Gastroesophageal sphincter (tissue), 4 donors: ENCODE measurements around the gene RASL10B. TPM values are rescaled to one million over a fixed set of nuclear protein-coding genes. Genes with fewer than 3 reads are reported as not detected.

Experiments used
- ATAC-seq: fragments of 150-250 bp; one replicate; pipeline ENCODE4 v1.9.1; 2016; ENCODE audit warnings: mild to moderate bottlenecking, moderate library complexity
- H3K27ac ChIP-seq, 4 donors: fragments of 200-600 bp; sonication (generic) in 3 of 4; 1 replicate in 3 of 4; 2 replicates in 1 of 4; pipeline ENCODE4 v1.5.1; 2016 to 2019
- H3K27me3 ChIP-seq: fragments of 200-600 bp; sonication (generic); one replicate; pipeline ENCODE4 v1.5.1; 2019
- H3K36me3 ChIP-seq, 2 donors: fragments of 200-600 bp; sonication (generic); one replicate each; pipeline ENCODE4 v1.5.1; 2019; ENCODE audit warnings: control low read depth in 1 of 2
- H3K4me1 ChIP-seq, 3 donors: fragments of 200-600 bp; sonication (generic); 1 replicate in 2 of 3; 2 replicates in 1 of 3; pipeline ENCODE4 v1.5.1; 2016 to 2019; ENCODE audit warnings: control low read depth in 2 of 3
- H3K4me3 ChIP-seq, 2 donors: fragments of 200-600 bp; sonication (generic); one replicate each; pipeline ENCODE4 v1.5.1; 2019; ENCODE audit warnings: mild to moderate bottlenecking in 1 of 2, moderate library complexity in 1 of 2
- H3K9me3 ChIP-seq, 3 donors: fragments of 200-600 bp; sonication (generic); one replicate each; pipeline ENCODE4 v1.5.1; 2017 to 2019; ENCODE audit warnings: control low read depth in 2 of 3
- EP300 ChIP-seq: sonication (generic); formaldehyde crosslinking; IDR thresholded peaks from one replicate; pipeline ENCODE4 v1.6.1; 2017; ENCODE audit warnings: antibody characterized with exemption, mild to moderate bottlenecking
- POLR2A ChIP-seq, 2 donors: fragments of 450-650 bp; IDR thresholded peaks; one replicate each; pipeline ENCODE4 v1.6.1; 2017; ENCODE audit warnings: antibody characterized with exemption in 2 of 2, mild to moderate bottlenecking in 2 of 2, moderate library complexity in 1 of 2
- POLR2AphosphoS5 ChIP-seq: sonication (generic); formaldehyde crosslinking; IDR thresholded peaks from one replicate; pipeline ENCODE4 v1.6.1; 2017; ENCODE audit warnings: antibody characterized with exemption
- WGBS, 2 donors: methylation state at CpG; one replicate each; pipeline ENCODE4 v1.1.5; 2018; ENCODE audit warnings: low coverage in 1 of 2; 5-methylcytosine and 5-hydroxymethylcytosine counted together
- total RNA-seq, 4 donors: library from RNA; depleted of rRNA; stranded (reverse); fragments of >200 nt; gene quantifications; one replicate each; pipeline ENCODE4 v1.1.0, GENCODE V29; 2016
- TF ChIP-seq, protein P1 (sequence below), 4 experiments: fragments of 200-600 bp in 2 of 4; fragments of 450-650 bp in 2 of 4; sonication (generic) in 1 of 4; IDR thresholded peaks; one replicate each; pipeline ENCODE4 v1.5.1; 2017 to 2019; ENCODE audit warnings: antibody characterized with exemption in 4 of 4, mild to moderate bottlenecking in 2 of 4, moderate library complexity in 2 of 4

Gene RASL10B
- total RNA-seq, 4 donors from 2014 or later: 4.2 to 25.9 (median 15.4) TPM

DNA sequence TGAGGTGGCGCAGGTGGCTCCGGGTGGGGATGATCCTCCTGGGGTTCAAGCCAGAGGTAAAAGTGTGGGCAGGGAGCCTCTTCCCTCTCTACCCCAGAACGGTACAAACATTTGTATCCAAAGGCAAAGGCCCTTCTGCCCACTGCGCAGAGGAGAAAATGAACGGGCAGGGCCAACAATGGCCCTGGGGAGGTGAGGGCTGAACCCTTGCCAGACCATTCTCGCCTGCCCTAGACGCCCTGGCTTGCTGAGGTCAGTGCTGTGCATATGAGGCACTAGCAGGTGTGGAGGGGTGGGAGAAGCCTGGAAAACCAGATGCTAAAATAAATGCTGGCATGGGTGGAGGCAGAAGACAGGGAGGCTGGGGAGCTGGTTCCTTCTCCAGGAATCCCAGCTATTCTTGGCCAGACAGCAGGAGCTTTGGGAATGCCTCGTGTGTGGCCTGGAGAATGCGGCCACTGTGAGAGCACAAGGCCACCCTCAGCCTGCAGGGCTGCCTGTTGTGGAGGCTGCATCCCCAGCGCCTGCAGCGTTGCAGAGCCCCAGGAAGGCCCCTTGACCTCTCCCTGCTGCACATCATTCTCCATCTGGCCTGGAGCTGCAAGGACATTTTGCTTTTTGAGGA lies 33.8 kb downstream of the RASL10B start:
- Histone ChIP-seq H3K4me1 (peaks cover 0 to 45% (median 18%) of the 10 kb centered on the region in 3 donors), H3K27ac (peak overlapping the region in 3 of 4 donors; percentile 54 to 73 (median 68)), H3K9me3 (no peaks in the 10 kb centered on the region), H3K4me3 (no peak overlapping the region), H3K27me3 (no peaks in the 10 kb centered on the region), H3K36me3 (no peaks in the 10 kb centered on the region)
- ATAC-seq: no peak
- TF ChIP-seq, protein P1, sequence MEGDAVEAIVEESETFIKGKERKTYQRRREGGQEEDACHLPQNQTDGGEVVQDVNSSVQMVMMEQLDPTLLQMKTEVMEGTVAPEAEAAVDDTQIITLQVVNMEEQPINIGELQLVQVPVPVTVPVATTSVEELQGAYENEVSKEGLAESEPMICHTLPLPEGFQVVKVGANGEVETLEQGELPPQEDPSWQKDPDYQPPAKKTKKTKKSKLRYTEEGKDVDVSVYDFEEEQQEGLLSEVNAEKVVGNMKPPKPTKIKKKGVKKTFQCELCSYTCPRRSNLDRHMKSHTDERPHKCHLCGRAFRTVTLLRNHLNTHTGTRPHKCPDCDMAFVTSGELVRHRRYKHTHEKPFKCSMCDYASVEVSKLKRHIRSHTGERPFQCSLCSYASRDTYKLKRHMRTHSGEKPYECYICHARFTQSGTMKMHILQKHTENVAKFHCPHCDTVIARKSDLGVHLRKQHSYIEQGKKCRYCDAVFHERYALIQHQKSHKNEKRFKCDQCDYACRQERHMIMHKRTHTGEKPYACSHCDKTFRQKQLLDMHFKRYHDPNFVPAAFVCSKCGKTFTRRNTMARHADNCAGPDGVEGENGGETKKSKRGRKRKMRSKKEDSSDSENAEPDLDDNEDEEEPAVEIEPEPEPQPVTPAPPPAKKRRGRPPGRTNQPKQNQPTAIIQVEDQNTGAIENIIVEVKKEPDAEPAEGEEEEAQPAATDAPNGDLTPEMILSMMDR (IDR thresholded peaks at IDR 0.05): no peak
- TF ChIP-seq POLR2A (IDR thresholded peaks at IDR 0.05) (no peak), POLR2AphosphoS5 (no peak), EP300 (no peak)
- 58% methylated on average over 5 of the region's 11 CpGs; no CpG with 5 or more reads in 1 of the 2 donors for WGBS, 2 donors

GRCh38 chr17:35765756-35766488 lies 34.5 kb downstream of the RASL10B start:
- no peaks in the 10 kb centered on the region for H3K36me3 ChIP-seq
- no peaks in the 10 kb centered on the region for H3K27me3 ChIP-seq
- WGBS, 2 donors: 75% methylated on average over 6 of the region's 8 CpGs; no CpG with 5 or more reads in 1 of the 2 donors
- H3K4me1 ChIP-seq: peaks cover 0 to 45% (median 18%) of the 10 kb centered on the region in 3 donors
- peak overlapping the region in 1 of 4 donors; percentile 73 for H3K27ac ChIP-seq
- no peak for ATAC-seq
- H3K9me3 ChIP-seq: no peaks in the 10 kb centered on the region
- no peak for TF ChIP-seq EP300
- TF ChIP-seq POLR2A (IDR thresholded peaks at IDR 0.05): no peak
- no peak for TF ChIP-seq POLR2AphosphoS5
- TF ChIP-seq, protein P1 (IDR thresholded peaks at IDR 0.05): no peak
- no peak overlapping the region for H3K4me3 ChIP-seq

DNA sequence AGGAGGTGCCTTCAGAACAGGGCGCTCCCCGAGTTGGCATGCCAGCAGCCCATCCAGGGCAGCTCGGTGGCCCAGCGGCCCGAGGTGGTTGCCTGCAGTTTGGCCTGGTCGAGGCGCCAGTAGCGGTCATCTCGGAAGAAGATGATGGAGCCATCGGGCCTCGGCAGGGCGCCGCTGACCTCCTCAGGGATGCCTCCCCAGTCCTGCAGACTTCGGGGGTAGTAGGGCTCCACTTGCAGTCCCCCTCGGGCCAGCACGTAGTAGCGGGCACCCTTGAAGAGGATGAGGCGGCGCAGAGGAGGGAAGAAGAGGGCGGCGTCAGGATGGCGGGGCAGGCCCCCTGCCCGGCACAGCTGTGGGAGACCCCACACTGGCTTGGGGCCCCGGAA lies 35.0 kb downstream of the RASL10B start:
- no peak overlapping the region for H3K4me3 ChIP-seq
- H3K4me1 ChIP-seq: peaks cover 0 to 45% (median 18%) of the 10 kb centered on the region in 3 donors
- H3K9me3 ChIP-seq: no peaks in the 10 kb centered on the region
- TF ChIP-seq, protein P1 (IDR thresholded peaks at IDR 0.05): no peak
- TF ChIP-seq EP300 (no peak), POLR2A (IDR thresholded peaks at IDR 0.05) (no peak), POLR2AphosphoS5 (no peak)
- H3K27ac ChIP-seq: no peak overlapping the region
- H3K27me3 ChIP-seq: no peaks in the 10 kb centered on the region
- no CpG with 5 or more reads among the region's 24 CpGs for WGBS, 2 donors
- H3K36me3 ChIP-seq: no peaks in the 10 kb centered on the region
- no peak for ATAC-seq

DNA sequence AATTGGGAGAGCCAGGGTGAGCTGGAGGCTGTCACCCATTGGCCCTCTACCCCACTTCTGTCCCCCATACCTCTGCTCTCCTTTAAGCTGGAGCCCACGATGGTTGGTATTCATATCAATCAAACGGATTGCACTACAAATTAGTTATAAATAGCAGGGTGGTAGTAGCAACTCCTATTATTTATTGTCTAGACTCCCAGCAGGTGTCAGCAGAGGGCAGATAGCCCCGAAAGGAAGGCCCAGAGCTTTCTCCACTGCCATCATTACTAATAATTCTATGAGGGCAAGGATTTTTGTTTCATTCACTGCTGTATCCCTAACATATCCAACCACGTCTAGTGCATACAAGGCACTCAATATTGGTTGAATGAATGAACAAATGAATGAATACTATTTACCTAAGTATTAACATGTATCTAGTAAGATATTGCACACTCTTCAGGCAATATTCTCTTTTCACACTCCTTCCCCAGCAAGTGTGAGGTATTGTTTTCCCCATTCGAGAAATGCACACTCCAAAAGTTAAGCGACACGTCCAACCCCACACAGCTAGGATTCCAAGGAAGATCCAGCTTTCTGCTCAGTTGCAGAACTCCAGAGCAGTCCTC lies 35.6 kb downstream of the RASL10B start:
- no peaks in the 10 kb centered on the region for H3K9me3 ChIP-seq
- H3K27ac ChIP-seq: no peak overlapping the region
- WGBS, 2 donors: 30 to 40% methylated on average over 7 of the region's 7 CpGs
- no peak overlapping the region for H3K4me3 ChIP-seq
- H3K27me3 ChIP-seq: no peaks in the 10 kb centered on the region
- H3K4me1 ChIP-seq: peaks cover 0 to 47% (median 18%) of the 10 kb centered on the region in 3 donors
- H3K36me3 ChIP-seq: no peaks in the 10 kb centered on the region
- no peak for ATAC-seq
- TF ChIP-seq, protein P1 (IDR thresholded peaks at IDR 0.05): peak in 3 of 4 experiments; percentile 63 to 70 (median 67)
- TF ChIP-seq POLR2A (IDR thresholded peaks at IDR 0.05): no peak
